Gastrocnemius medialis (tissue), 4 donors: ENCODE data around the gene PLAGL1. TPM values are rescaled to one million over a fixed set of nuclear protein-coding genes. Genes with fewer than 3 reads are reported as not detected.

Source experiments
- ATAC-seq, 2 donors: fragments of 150-250 bp; one replicate each; pipeline ENCODE4 v1.9.1; 2016
- DNase-seq, 2 donors: peaks; one replicate each; pipeline ENCODE4 v3.0.0-alpha.2; 2019
- H3K27ac ChIP-seq, 4 donors: fragments of 200-600 bp; sonication (generic); 1 replicate in 1 of 4; 2 replicates in 3 of 4; pipeline ENCODE4 v1.5.1; 2016 to 2018; ENCODE audit warnings: mild to moderate bottlenecking in 2 of 4, moderate library complexity in 1 of 4
- H3K27me3 ChIP-seq, 3 donors: fragments of 200-600 bp; sonication (generic) in 2 of 3; 1 replicate in 1 of 3; 2 replicates in 2 of 3; pipeline versions ENCODE4 v1.5.1 to v1.6.0; 2016 to 2019; ENCODE audit warnings: mild to moderate bottlenecking in 1 of 3, moderate library complexity in 1 of 3
- H3K36me3 ChIP-seq, 2 donors: fragments of 200-600 bp; sonication (generic) in 1 of 2; one replicate each; pipeline ENCODE4 v1.5.1; 2017 to 2018
- H3K4me1 ChIP-seq, 2 donors: fragments of 200-600 bp; sonication (generic) in 1 of 2; one replicate each; pipeline ENCODE4 v1.5.1; 2016 to 2017; ENCODE audit warnings: mild to moderate bottlenecking in 2 of 2
- H3K4me3 ChIP-seq, 4 donors: fragments of 200-600 bp; sonication (generic) in 3 of 4; 1 replicate in 1 of 4; 2 replicates in 3 of 4; pipeline ENCODE4 v1.5.1; 2016 to 2019; ENCODE audit warnings: mild to moderate bottlenecking in 2 of 4
- H3K9me3 ChIP-seq, 3 donors: fragments of 200-600 bp; sonication (generic) in 2 of 3; 1 replicate in 1 of 3; 2 replicates in 2 of 3; pipeline ENCODE4 v1.5.1; 2016 to 2019
- POLR2A ChIP-seq, 2 donors: fragments of 450-650 bp; IDR thresholded peaks; one replicate each; pipeline ENCODE4 v1.6.1; 2017; ENCODE audit warnings: antibody characterized with exemption in 2 of 2, mild to moderate bottlenecking in 2 of 2, moderate library complexity in 2 of 2
- in situ Hi-C, 4 donors: fragments of 200-750 bp; cut with MboI; loops; one replicate each; pipeline versions ENCODE4 v1.15.0 to v1.8.0; 2017; ENCODE audit warnings: low sequenced_read_pairs in 4 of 4
- intact Hi-C: fragments of 100-400 bp; cut with DNase I; formaldehyde crosslinking; loops from one replicate; pipeline ENCODE4 v1.15.1; 2023; ENCODE audit warnings: low total_unique reads
- total RNA-seq, 4 donors: library from RNA; depleted of rRNA; stranded (reverse); fragments of >200 nt; gene quantifications; one replicate each; pipeline versions ENCODE4 v1.1.0 to v1.2.3, GENCODE V29; 2016
- TF ChIP-seq, protein P1 (sequence below), 5 experiments: fragments of 450-650 bp in 3 of 5; fragments of 200-600 bp in 2 of 5; sonication (generic) in 2 of 5; IDR thresholded peaks in 4 of 5; conservative IDR thresholded peaks in 1 of 5; 1 replicate in 4 of 5; 2 replicates in 1 of 5; pipeline ENCODE4 v1.5.1; 2016 to 2019; ENCODE audit warnings: antibody characterized with exemption in 5 of 5, mild to moderate bottlenecking in 3 of 5, moderate library complexity in 3 of 5

Gene PLAGL1
- total RNA-seq, 4 donors from 2014 or later = 2.4 to 10.9 (median 3.8) TPM

DNA sequence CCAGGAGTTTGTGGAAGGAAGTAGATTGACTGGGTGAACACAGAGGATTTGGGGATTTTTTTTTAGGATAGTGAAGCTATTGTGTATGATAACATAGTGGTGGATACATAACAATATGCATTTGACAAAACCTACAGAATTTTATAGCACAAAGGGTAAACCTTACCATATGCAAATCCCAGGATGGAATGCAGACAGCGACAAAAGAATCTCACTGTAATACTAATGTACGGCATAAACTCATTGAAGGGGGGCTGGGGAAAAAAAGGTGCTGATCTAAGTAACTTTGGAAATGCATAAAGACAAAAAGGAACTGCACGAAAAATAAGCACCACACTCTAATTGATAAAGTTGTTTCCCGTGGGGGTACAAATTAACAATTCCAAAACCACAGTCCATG lies 15.2 kb upstream of the PLAGL1 start:
- intact Hi-C loops (no loop called here), in situ Hi-C loops (no loop called here)
- Histone ChIP-seq H3K36me3 (no peaks in the 10 kb centered on the region), H3K4me1 (no peaks in the 10 kb centered on the region), H3K27ac (no peak overlapping the region), H3K4me3 (no peak overlapping the region), H3K27me3 (no peaks in the 10 kb centered on the region), H3K9me3 (no peaks in the 10 kb centered on the region)
- no peak for DNase-seq
- no peak for TF ChIP-seq POLR2A (IDR thresholded peaks at IDR 0.05)
- TF ChIP-seq, protein P1, sequence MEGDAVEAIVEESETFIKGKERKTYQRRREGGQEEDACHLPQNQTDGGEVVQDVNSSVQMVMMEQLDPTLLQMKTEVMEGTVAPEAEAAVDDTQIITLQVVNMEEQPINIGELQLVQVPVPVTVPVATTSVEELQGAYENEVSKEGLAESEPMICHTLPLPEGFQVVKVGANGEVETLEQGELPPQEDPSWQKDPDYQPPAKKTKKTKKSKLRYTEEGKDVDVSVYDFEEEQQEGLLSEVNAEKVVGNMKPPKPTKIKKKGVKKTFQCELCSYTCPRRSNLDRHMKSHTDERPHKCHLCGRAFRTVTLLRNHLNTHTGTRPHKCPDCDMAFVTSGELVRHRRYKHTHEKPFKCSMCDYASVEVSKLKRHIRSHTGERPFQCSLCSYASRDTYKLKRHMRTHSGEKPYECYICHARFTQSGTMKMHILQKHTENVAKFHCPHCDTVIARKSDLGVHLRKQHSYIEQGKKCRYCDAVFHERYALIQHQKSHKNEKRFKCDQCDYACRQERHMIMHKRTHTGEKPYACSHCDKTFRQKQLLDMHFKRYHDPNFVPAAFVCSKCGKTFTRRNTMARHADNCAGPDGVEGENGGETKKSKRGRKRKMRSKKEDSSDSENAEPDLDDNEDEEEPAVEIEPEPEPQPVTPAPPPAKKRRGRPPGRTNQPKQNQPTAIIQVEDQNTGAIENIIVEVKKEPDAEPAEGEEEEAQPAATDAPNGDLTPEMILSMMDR (IDR thresholded peaks at IDR 0.05 in 4 of 5, conservative IDR thresholded peaks at IDR 0.05 in 1 of 5) = no peak
- ATAC-seq = no peak

DNA sequence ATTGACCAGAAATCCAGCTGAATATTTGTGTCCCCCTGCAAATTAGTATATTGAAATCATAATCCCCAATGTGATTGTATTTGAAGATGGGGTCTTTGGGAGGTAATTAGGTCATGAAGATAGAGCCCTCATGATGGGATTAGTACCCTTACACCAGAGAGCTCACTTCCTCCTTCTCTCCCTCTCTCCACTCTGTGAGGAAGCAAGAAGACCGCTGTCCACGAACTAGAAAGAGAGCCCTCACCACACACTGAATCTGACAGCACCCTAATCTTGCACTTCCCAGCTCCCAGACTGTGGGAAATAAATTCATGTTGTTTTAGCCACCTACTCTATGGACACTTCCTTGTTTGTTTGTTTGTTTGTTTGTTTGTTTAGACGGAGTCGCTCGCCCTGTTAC lies 11.9 kb upstream of the PLAGL1 start:
- in situ Hi-C loops = loop anchor here in 3 of 4 donors (5.0 to 10.0 kb wide), 3 partner anchors 75 to 443 kb away; no protein-coding TSS in a partner anchor
- intact Hi-C loops = no loop called here

DNA sequence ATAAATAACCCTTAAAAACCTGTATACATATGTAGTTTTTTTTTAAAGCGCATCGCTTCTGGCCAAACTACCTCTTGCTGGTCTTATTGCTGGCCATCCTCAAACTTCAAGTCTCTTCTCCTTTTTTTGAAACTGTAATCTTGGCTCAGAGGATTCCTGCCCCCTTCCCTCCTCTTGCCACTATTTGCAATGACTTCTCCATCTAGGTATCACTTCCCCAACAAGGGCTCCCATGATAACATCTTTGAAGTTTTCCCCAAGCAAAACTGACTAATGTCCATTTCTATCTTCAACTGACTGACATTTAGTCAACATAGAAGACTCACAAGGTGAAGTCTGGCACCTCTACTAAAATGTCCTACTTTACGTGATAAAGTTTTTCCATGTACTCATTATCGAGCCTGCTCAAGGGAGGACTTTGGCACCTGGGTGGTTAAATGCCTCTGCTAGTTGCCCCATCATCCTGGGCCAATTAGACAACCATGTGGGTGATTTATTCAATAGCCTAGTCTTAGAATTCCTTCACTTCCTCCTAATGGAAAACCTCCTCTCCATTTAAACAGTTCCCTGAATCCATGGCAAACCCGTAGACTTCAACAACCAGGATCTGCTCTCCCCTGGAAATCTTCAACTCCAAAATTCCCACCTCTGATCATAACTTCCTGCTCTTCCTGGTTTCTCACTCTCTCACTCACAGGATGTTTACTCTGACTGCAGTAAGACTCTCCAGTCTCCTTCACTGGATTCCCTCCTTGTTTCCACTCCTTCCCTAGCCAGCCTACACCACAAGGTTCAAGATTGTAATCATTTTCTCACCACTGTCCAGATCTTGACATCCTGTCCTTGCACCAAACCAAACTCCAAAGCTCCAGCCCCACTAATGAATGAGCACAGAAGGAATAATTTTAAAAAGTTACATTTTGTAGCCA lies 9.4 kb upstream of the PLAGL1 start:
- Histone ChIP-seq H3K9me3 (no peaks in the 10 kb centered on the region), H3K4me1 (no peaks in the 10 kb centered on the region), H3K27me3 (no peaks in the 10 kb centered on the region), H3K4me3 (no peak overlapping the region), H3K36me3 (no peaks in the 10 kb centered on the region), H3K27ac (no peak overlapping the region)
- in situ Hi-C loops (loop anchor here in 3 of 4 donors (5.0 to 10.0 kb wide), 3 partner anchors 73 to 440 kb away; no protein-coding TSS in a partner anchor), intact Hi-C loops (no loop called here)
- no peak for DNase-seq
- ATAC-seq = no peak
- TF ChIP-seq, protein P1 (IDR thresholded peaks at IDR 0.05 in 4 of 5, conservative IDR thresholded peaks at IDR 0.05 in 1 of 5) = no peak
- no peak for TF ChIP-seq POLR2A (IDR thresholded peaks at IDR 0.05)

More for the DNA sequence above, 11.9 kb upstream of the PLAGL1 start:
- Histone ChIP-seq H3K4me3 (no peak overlapping the region), H3K27me3 (no peaks in the 10 kb centered on the region), H3K4me1 (no peaks in the 10 kb centered on the region), H3K27ac (no peak overlapping the region), H3K36me3 (no peaks in the 10 kb centered on the region), H3K9me3 (no peaks in the 10 kb centered on the region)
- TF ChIP-seq, protein P1 (IDR thresholded peaks at IDR 0.05 in 4 of 5, conservative IDR thresholded peaks at IDR 0.05 in 1 of 5) = no peak
- no peak for TF ChIP-seq POLR2A (IDR thresholded peaks at IDR 0.05)
- ATAC-seq = no peak
- no peak for DNase-seq

DNA sequence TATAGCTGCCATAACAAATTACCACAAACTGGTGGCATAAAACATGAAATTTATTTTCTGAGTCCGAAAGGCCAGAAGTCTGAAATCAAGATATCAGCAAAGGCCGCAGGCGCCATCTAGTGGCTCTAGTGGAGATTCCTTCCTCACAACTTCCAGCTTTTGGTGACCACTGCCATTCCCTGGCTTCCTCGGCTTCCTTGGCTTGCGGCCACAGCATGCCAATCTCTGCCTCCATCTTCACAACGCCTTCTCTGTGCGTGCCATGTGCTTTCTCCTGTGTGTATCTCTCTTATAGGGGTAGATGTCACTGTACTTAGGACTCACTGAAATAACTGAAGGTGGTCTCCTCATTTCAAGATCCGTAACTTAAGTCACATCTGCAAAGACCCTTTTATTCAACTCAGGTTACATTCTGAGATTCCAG lies 5.4 kb upstream of the PLAGL1 start:
- intact Hi-C loops = loop anchor here (1.0 to 5.0 kb wide), 2 partner anchors 71 to 438 kb away; no protein-coding TSS in a partner anchor
- no peaks in the 10 kb centered on the region for H3K9me3 ChIP-seq
- in situ Hi-C loops = loop anchor here in 3 of 4 donors (5.0 to 10.0 kb wide), 4 partner anchors 69 to 441 kb away; no protein-coding TSS in a partner anchor
- no peak overlapping the region for H3K4me3 ChIP-seq
- DNase-seq (peak; percentile 20 to 44), ATAC-seq (peak in 1 of 2 donors; percentile 36)
- no peaks in the 10 kb centered on the region for H3K4me1 ChIP-seq
- no peaks in the 10 kb centered on the region for H3K27me3 ChIP-seq
- no peak for TF ChIP-seq POLR2A (IDR thresholded peaks at IDR 0.05)
- TF ChIP-seq, protein P1 (IDR thresholded peaks at IDR 0.05 in 4 of 5, conservative IDR thresholded peaks at IDR 0.05 in 1 of 5) = peak; percentile 73 to 93 (median 80)
- H3K36me3 ChIP-seq = no peaks in the 10 kb centered on the region
- H3K27ac ChIP-seq = no peak overlapping the region
